Measurements from ENCODE around the gene ALPK3.

DNA sequence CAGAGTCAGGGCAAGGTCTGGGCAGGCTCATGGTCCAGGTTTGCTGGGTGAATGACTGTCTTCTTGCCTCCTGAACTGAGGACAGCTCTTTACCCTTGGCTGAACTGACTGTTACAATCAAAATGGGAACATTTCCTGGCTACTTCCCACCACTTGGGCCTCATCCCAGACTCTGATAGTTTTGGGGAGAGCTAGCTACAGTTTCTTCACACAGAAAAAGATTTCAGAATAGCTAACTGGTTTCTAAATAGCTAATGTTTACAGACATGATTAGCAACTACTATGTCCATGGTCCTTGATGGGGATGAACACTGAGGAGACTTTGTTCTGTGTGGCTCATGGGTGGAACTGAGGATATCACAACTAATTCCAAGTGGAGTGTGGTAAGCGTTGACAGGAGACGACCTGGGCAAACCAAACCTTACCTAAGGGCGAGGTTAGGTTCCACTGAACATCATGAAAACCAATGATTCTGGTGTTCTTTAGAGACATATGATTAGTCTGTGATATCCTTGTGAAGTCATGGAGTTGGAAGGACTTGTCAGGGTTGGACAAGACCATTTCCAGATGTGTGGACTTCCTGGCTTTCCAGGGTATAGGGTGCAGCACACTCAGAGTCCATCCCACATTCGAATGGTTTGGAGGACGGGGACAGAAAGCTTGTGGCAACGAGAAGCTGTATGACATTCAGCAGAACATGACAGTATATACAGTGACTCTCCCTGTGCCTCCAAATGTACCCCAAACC lies 7.3 kb downstream of the ALPK3 start:
- TF ChIP-seq, protein P1, sequence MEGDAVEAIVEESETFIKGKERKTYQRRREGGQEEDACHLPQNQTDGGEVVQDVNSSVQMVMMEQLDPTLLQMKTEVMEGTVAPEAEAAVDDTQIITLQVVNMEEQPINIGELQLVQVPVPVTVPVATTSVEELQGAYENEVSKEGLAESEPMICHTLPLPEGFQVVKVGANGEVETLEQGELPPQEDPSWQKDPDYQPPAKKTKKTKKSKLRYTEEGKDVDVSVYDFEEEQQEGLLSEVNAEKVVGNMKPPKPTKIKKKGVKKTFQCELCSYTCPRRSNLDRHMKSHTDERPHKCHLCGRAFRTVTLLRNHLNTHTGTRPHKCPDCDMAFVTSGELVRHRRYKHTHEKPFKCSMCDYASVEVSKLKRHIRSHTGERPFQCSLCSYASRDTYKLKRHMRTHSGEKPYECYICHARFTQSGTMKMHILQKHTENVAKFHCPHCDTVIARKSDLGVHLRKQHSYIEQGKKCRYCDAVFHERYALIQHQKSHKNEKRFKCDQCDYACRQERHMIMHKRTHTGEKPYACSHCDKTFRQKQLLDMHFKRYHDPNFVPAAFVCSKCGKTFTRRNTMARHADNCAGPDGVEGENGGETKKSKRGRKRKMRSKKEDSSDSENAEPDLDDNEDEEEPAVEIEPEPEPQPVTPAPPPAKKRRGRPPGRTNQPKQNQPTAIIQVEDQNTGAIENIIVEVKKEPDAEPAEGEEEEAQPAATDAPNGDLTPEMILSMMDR (IDR thresholded peaks at IDR 0.05), result no peak
- no peak for TF ChIP-seq ZFX (IDR thresholded peaks at IDR 0.05; ENCODE audit: borderline replicate concordance)

Data from 22Rv1 (cell line).